ENCODE results near the gene PIK3CG. TPM values are rescaled to one million over a fixed set of nuclear protein-coding genes. Genes with fewer than 3 reads are reported as not detected.
"Not testable (repeated sequence)": the region's sequence is repeated elsewhere in the genome, so short reads cannot be mapped to it uniquely, and the experiment has no call there.

Gene PIK3CG
- total and polyA plus RNA-seq, 3 donors from 2014 or later: 6.5 to 10.3 (median 9.3) TPM

DNA sequence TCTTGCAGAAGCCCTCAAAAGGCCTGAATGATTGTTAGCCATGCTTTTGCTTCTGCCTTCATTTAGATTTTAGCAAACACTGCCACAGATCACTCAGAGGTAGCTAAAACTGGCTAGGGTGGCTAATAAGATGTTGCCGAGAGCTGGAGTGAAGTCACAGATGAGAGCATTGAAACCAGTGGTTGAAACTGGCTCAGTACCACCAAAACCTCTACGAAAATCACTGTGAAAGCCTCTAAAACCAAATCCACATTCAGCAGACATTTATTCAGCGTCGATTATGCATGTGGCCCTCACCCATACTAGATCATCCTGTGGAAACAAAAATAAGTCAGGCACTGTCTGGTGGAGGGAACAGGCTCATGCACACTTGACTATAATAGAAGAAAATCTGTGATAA is 50.8 kb downstream of the PIK3CG start:
- Histone ChIP-seq H3K9me3 (no peaks in the 10 kb centered on the region), H3K27me3 (no peaks in the 10 kb centered on the region), H3K36me3 (ENCODE audit: low read depth, missing control alignments) (no peaks in the 10 kb centered on the region), H3K4me1 (no peaks in the 10 kb centered on the region), H3K4me3 (no peak overlapping the region), H3K27ac (no peak overlapping the region)
- intact Hi-C loops (cut with DNase I; ENCODE audit: low total_unique reads): no loop called here
- 87 to 89% methylated on average over 4 of the region's 4 CpGs for WGBS, 2 donors
- DNase-seq: no peak
- TF ChIP-seq, protein P1, sequence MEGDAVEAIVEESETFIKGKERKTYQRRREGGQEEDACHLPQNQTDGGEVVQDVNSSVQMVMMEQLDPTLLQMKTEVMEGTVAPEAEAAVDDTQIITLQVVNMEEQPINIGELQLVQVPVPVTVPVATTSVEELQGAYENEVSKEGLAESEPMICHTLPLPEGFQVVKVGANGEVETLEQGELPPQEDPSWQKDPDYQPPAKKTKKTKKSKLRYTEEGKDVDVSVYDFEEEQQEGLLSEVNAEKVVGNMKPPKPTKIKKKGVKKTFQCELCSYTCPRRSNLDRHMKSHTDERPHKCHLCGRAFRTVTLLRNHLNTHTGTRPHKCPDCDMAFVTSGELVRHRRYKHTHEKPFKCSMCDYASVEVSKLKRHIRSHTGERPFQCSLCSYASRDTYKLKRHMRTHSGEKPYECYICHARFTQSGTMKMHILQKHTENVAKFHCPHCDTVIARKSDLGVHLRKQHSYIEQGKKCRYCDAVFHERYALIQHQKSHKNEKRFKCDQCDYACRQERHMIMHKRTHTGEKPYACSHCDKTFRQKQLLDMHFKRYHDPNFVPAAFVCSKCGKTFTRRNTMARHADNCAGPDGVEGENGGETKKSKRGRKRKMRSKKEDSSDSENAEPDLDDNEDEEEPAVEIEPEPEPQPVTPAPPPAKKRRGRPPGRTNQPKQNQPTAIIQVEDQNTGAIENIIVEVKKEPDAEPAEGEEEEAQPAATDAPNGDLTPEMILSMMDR (IDR thresholded peaks at IDR 0.05): no peak
- TF ChIP-seq POLR2A (IDR thresholded peaks at IDR 0.05): no peak

DNA sequence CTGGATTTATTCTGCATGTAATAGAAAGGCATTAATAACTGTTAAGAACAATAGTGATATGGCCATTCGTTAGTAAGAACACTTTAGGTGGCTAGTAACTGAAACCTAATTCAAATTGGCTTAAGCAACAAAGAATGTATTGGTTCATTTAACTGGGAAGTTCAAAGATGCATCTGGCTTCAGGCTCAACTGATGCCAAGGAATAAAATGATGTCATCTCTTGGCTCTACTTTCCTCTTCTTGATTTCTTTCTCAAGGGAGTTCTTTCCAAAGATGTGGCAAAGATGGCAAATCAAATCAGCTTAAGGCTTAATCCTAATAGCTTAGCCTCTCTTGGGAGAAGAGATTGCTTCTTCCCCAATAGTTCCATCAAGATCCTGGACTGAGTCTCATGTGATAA is 51.6 kb downstream of the PIK3CG start:
- Histone ChIP-seq H3K27ac (no peak overlapping the region), H3K9me3 (no peaks in the 10 kb centered on the region), H3K4me3 (no peak overlapping the region), H3K36me3 (ENCODE audit: low read depth, missing control alignments) (no peaks in the 10 kb centered on the region), H3K27me3 (no peaks in the 10 kb centered on the region), H3K4me1 (no peaks in the 10 kb centered on the region)
- 83 to 91% methylated on average over 1 of the region's 1 CpG for WGBS, 2 donors
- no peak for TF ChIP-seq POLR2A (IDR thresholded peaks at IDR 0.05)
- TF ChIP-seq, protein P1 (IDR thresholded peaks at IDR 0.05): no peak
- DNase-seq: no peak
- intact Hi-C loops (cut with DNase I; ENCODE audit: low total_unique reads): no loop called here

DNA sequence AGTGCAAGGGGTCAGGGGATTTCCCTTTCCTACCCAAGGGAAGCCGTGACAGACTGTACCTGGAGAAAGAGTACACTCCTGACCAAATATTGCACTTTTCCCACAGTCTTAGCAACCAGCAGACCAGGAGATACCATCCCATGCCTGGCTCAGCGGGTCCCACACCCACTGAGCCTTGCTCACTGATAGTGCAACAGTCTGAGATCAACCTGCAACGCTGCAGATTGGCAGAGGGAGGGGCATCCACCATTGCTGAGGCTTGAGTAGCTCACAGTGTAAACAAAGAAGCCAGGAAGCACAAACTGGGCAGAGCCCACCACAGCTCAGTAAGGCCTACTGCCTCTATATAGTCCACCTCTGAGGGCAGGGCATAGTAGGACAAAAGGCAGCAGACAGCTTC is 53.9 kb downstream of the PIK3CG start:
- no peak for DNase-seq
- intact Hi-C loops (cut with DNase I; ENCODE audit: low total_unique reads): no loop called here
- 80 to 90% methylated on average over 1 to 3 of the region's 3 CpGs for WGBS, 2 donors
- Histone ChIP-seq H3K4me1 (no peaks in the 10 kb centered on the region), H3K27me3 (no peaks in the 10 kb centered on the region), H3K27ac (no peak overlapping the region), H3K36me3 (ENCODE audit: low read depth, missing control alignments) (no peaks in the 10 kb centered on the region), H3K9me3 (no peaks in the 10 kb centered on the region), H3K4me3 (no peak overlapping the region)
- TF ChIP-seq, protein P1 (IDR thresholded peaks at IDR 0.05): no peak
- no peak for TF ChIP-seq POLR2A (IDR thresholded peaks at IDR 0.05)

DNA sequence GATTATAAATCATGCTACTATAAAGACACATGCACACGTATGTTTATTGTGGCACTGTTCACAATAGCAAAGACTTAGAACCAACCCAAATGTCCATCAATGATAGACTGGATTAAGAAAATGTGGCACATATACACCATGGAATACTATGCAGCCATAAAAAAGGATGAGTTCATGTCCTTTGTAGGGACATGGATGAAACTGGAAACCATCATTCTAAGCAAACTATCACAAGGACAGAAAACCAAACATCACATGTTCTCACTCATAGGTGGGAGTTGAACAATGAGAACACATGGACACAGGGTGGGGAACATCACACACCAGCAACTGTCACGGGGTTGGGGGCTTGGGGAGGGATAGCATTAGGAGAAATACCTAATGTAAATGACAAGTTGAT is 59.4 kb downstream of the PIK3CG start:
- WGBS, 2 donors: 90 to 95% methylated on average over 2 of the region's 2 CpGs
- intact Hi-C loops (cut with DNase I; ENCODE audit: low total_unique reads): not testable (repeated sequence)

DNA sequence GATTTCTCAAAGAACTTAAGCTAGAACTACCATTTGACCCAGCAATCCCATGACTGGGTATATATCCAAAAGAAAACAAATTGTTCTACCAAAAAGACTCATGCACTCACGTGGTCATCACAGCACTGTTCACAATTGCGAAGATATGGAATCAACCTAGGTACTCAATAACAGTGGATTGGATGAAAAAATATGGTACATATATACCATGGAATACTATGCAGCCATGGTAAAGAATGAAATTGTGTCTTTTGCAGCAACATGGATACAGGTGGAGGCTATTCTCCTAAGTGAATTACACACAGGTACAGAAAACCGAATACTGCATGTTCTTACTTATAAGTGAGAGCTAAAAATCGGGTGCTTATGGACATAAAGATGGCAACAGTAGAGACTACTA is 61.8 kb downstream of the PIK3CG start:
- Histone ChIP-seq H3K27me3 (no peaks in the 10 kb centered on the region), H3K9me3 (no peaks in the 10 kb centered on the region), H3K36me3 (ENCODE audit: low read depth, missing control alignments) (no peaks in the 10 kb centered on the region), H3K27ac (no peak overlapping the region), H3K4me3 (no peak overlapping the region), H3K4me1 (no peaks in the 10 kb centered on the region)
- intact Hi-C loops (cut with DNase I; ENCODE audit: low total_unique reads): no loop called here
- TF ChIP-seq, protein P1 (IDR thresholded peaks at IDR 0.05): no peak
- no peak for TF ChIP-seq POLR2A (IDR thresholded peaks at IDR 0.05)
- no peak for DNase-seq
- WGBS, 2 donors: 93% methylated on average over 4 of the region's 4 CpGs

More for the DNA sequence above, 59.4 kb downstream of the PIK3CG start:
- not testable (repeated sequence) for H3K9me3 ChIP-seq; H3K27ac ChIP-seq; H3K4me1 ChIP-seq; H3K4me3 ChIP-seq; H3K36me3 ChIP-seq (ENCODE audit: low read depth, missing control alignments); H3K27me3 ChIP-seq; DNase-seq
